Right atrium auricular region (tissue), 2 donors: ENCODE measurements around the gene ERH. TPM values are rescaled to one million over a fixed set of nuclear protein-coding genes. Genes with fewer than 3 reads are reported as not detected.

Experiments used
- DNase-seq: peaks from one replicate; pipeline ENCODE4 v3.0.0-alpha.2; 2019; ENCODE audit warnings: low spot score
- H3K27ac ChIP-seq, 2 donors: fragments of 200-600 bp; sonication (generic); 1 replicate in 1 of 2; 2 replicates in 1 of 2; pipeline ENCODE4 v1.5.1; 2016 to 2019
- H3K27me3 ChIP-seq, 2 donors: fragments of 200-600 bp; sonication (generic); one replicate each; pipeline versions ENCODE4 v1.5.1 to v1.6.0; 2017 to 2019
- H3K36me3 ChIP-seq: fragments of 200-600 bp; sonication (generic); one replicate; pipeline ENCODE4 v1.5.1; 2016
- H3K4me1 ChIP-seq, 2 donors: fragments of 200-600 bp; sonication (generic); one replicate each; pipeline versions ENCODE4 v1.5.1 to v1.6.0; 2017 to 2019
- H3K4me3 ChIP-seq, 2 donors: fragments of 200-600 bp; sonication (generic); 1 replicate in 1 of 2; 2 replicates in 1 of 2; pipeline ENCODE4 v1.5.1; 2017 to 2019; ENCODE audit warnings: mild to moderate bottlenecking in 1 of 2, moderate library complexity in 1 of 2
- H3K9me3 ChIP-seq, 2 donors: fragments of 200-600 bp; sonication (generic); one replicate each; pipeline ENCODE4 v1.5.1; 2019
- total RNA-seq, 2 donors: library from RNA; depleted of rRNA; stranded (reverse); fragments of >200 nt; gene quantifications; one replicate each; pipeline ENCODE4 v1.1.0, GENCODE V29; 2016
- TF ChIP-seq, protein P1 (sequence below), 2 donors: fragments of 200-600 bp; sonication (generic); IDR thresholded peaks; one replicate each; pipeline ENCODE4 v1.5.1; 2019; ENCODE audit warnings: antibody characterized with exemption in 2 of 2

Gene ERH
- total RNA-seq, 2 donors from 2014 or later: 47.1 to 55.1 TPM

- TF ChIP-seq, protein P1, sequence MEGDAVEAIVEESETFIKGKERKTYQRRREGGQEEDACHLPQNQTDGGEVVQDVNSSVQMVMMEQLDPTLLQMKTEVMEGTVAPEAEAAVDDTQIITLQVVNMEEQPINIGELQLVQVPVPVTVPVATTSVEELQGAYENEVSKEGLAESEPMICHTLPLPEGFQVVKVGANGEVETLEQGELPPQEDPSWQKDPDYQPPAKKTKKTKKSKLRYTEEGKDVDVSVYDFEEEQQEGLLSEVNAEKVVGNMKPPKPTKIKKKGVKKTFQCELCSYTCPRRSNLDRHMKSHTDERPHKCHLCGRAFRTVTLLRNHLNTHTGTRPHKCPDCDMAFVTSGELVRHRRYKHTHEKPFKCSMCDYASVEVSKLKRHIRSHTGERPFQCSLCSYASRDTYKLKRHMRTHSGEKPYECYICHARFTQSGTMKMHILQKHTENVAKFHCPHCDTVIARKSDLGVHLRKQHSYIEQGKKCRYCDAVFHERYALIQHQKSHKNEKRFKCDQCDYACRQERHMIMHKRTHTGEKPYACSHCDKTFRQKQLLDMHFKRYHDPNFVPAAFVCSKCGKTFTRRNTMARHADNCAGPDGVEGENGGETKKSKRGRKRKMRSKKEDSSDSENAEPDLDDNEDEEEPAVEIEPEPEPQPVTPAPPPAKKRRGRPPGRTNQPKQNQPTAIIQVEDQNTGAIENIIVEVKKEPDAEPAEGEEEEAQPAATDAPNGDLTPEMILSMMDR (IDR thresholded peaks at IDR 0.05): no peak
- Histone ChIP-seq H3K36me3 (peaks cover 4% of the 10 kb centered on the region), H3K27me3 (no peaks in the 10 kb centered on the region), H3K9me3 (no peaks in the 10 kb centered on the region), H3K27ac (no peak overlapping the region), H3K4me3 (no peak overlapping the region), H3K4me1 (no peaks in the 10 kb centered on the region)
- DNase-seq: no peak
Observed at GRCh38 chr14:69430306-69430939, 32.3 kb upstream of the ERH start.

GRCh38 chr14:69429643-69430042, 31.5 kb upstream of the ERH start:
- Histone ChIP-seq H3K36me3 (peaks cover 7% of the 10 kb centered on the region), H3K27ac (no peak overlapping the region), H3K4me3 (no peak overlapping the region), H3K9me3 (no peaks in the 10 kb centered on the region), H3K27me3 (no peaks in the 10 kb centered on the region), H3K4me1 (no peaks in the 10 kb centered on the region)
- DNase-seq: no peak
- TF ChIP-seq, protein P1 (IDR thresholded peaks at IDR 0.05): no peak

DNA sequence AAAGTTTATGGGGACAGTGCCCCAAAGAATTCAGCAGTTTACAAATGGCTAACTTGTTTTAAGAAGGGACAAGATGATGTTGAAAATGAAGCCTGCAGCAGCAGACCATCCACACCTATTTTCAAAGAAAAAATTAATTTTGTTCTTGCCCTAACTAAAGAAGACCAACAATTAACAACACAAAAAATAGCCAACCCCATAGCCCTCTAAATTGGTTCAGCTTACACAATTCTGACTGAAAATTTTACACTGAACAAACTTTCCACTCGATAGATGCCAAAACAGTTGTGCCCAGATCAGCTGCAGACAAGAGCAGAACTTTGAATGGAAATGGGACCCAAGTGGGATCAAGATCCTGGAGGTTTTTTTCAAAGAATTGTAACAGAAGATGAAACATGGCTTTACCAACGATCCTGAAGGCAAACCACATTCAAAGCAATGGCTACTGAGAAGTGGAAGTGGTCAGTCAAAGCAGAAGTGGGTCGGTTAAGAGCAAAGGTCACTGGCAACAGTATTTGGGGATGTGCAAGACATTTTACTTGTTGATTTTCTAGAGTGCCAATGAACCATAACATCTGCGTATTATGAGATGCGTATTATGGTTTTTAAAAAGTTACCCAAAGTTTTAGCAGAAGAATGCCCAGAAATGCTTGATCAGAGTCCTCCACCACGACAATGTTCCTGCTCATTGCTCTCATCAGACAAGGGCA, 30.3 kb upstream of the ERH start:
- no peak overlapping the region for H3K27ac ChIP-seq
- no peaks in the 10 kb centered on the region for H3K4me1 ChIP-seq
- TF ChIP-seq, protein P1 (IDR thresholded peaks at IDR 0.05): no peak
- no peak for DNase-seq
- no peak overlapping the region for H3K4me3 ChIP-seq
- peaks cover 15% of the 10 kb centered on the region for H3K36me3 ChIP-seq
- H3K9me3 ChIP-seq: no peaks in the 10 kb centered on the region
- H3K27me3 ChIP-seq: no peaks in the 10 kb centered on the region

GRCh38 chr14:69427596-69427995, 29.5 kb upstream of the ERH start:
- Histone ChIP-seq H3K36me3 (peaks cover 15% of the 10 kb centered on the region), H3K27ac (no peak overlapping the region), H3K27me3 (no peaks in the 10 kb centered on the region), H3K4me1 (no peaks in the 10 kb centered on the region), H3K4me3 (no peak overlapping the region), H3K9me3 (no peaks in the 10 kb centered on the region)
- TF ChIP-seq, protein P1 (IDR thresholded peaks at IDR 0.05): no peak
- no peak for DNase-seq

DNA sequence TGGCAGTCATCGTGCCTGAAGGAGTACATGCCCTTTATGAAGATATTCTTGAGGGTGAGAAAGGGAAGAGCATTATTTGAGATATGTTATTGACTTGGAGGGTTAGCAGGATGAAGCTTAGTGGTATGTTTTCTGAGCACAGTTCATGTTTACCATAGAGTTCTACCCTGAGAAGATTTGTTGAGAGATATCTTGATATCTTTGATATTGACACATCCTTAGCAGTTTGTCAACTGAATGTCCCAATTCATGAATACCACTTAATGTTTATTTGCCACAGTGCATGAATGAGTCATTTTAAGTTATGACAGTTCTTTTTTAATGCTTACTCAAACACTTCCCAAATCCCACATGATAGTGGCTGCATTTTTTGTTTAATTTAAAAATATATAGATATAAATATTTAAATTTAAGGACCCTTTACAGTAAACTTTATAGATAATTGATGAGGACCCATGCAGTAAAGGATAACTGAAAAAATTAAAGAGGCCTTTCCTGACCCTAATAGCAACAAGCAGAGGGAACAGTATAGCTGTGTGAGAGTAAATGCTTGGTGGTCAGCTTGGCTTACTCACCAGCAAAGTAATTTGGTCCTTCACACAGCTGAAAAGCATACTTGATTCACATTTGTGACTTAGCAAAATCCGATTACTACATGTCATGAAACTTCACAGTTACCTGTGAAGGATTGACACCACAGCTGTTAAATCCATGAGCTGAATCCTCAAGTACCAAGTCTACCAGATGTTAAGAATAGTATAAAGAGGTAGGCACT, 26.2 kb upstream of the ERH start:
- no peaks in the 10 kb centered on the region for H3K27me3 ChIP-seq
- no peak overlapping the region for H3K27ac ChIP-seq
- H3K36me3 ChIP-seq: peaks cover 15% of the 10 kb centered on the region
- H3K4me1 ChIP-seq: no peaks in the 10 kb centered on the region
- TF ChIP-seq, protein P1 (IDR thresholded peaks at IDR 0.05): no peak
- no peaks in the 10 kb centered on the region for H3K9me3 ChIP-seq
- DNase-seq: no peak
- no peak overlapping the region for H3K4me3 ChIP-seq
